Endodermal cell (in vitro differentiated cells): Measurements from ENCODE around the gene PZP. TPM values are rescaled to one million over a fixed set of nuclear protein-coding genes. Genes with fewer than 3 reads are reported as not detected.

Experiments used
- DNase-seq: peaks from one replicate; pipeline ENCODE4 v3.0.0-alpha.2; 2017
- H3K27ac ChIP-seq: 2 replicates; pipeline ENCODE4 v1.5.1; 2013; ENCODE audit warnings: mild to moderate bottlenecking, low read depth, low read length, moderate library complexity
- H3K27me3 ChIP-seq: 2 replicates; pipeline ENCODE4 v1.6.1; 2013; ENCODE audit warnings: mild to moderate bottlenecking, low read length, moderate library complexity; ENCODE audit not compliant: insufficient read depth, control insufficient read depth, poor library complexity, severe bottlenecking
- H3K36me3 ChIP-seq: 2 replicates; pipeline ENCODE4 v1.7.0; 2013; ENCODE audit warnings: mild to moderate bottlenecking, low read length, moderate library complexity; ENCODE audit not compliant: control insufficient read depth, insufficient read depth
- H3K4me1 ChIP-seq: one replicate; pipeline ENCODE4 v1.7.0; 2013; ENCODE audit warnings: low read length; ENCODE audit not compliant: control insufficient read depth, insufficient read depth
- H3K4me3 ChIP-seq: 2 replicates; pipeline ENCODE4 v1.5.1; 2013; ENCODE audit warnings: mild to moderate bottlenecking, low read length, moderate library complexity
- H3K9ac ChIP-seq: 2 replicates; pipeline ENCODE4 v1.6.1; 2013; ENCODE audit warnings: mild to moderate bottlenecking, low read length, moderate library complexity; ENCODE audit not compliant: poor library complexity, severe bottlenecking; ENCODE audit errors: extremely low read depth
- H3K9me3 ChIP-seq: 2 replicates; pipeline ENCODE4 v1.6.1; 2013; ENCODE audit warnings: mild to moderate bottlenecking, low read length, moderate library complexity; ENCODE audit not compliant: control insufficient read depth
- H3K27ac Mint-ChIP-seq: 2 replicates; pipeline ENCODE4 v1.8.0; 2020; ENCODE audit warnings: mixed read lengths
- H3K27me3 Mint-ChIP-seq: 2 replicates; pipeline ENCODE4 v1.8.0; 2021; ENCODE audit warnings: mild to moderate bottlenecking, mixed read lengths; ENCODE audit not compliant: insufficient read depth
- H3K36me3 Mint-ChIP-seq: 2 replicates; pipeline ENCODE4 v1.8.0; 2020; ENCODE audit warnings: low read depth, mixed read lengths
- H3K4me1 Mint-ChIP-seq: 2 replicates; pipeline ENCODE4 v1.8.0; 2020; ENCODE audit warnings: mixed read lengths
- H3K4me3 Mint-ChIP-seq: 2 replicates; pipeline ENCODE4 v1.8.0; 2020; ENCODE audit warnings: mild to moderate bottlenecking, moderate library complexity, mixed read lengths
- H3K9me3 Mint-ChIP-seq: 2 replicates; pipeline ENCODE4 v1.8.0; 2020; ENCODE audit warnings: mild to moderate bottlenecking, mixed read lengths
- CTCF ChIP-seq: fragments of 200-600 bp; sonication (generic); conservative IDR thresholded peaks from 2 replicates; pipeline ENCODE4 v1.5.0; 2021; ENCODE audit warnings: antibody characterized with exemption, mild to moderate bottlenecking
- WGBS, 2 experiments: methylation state at CpG; one replicate each; pipeline versions ENCODE4 v1.1.5 to v1.1.7; 2013; ENCODE audit warnings: missing lambda C conversion rate in 2 of 2, mixed read lengths in 1 of 2; ENCODE audit not compliant: insufficient coverage in 1 of 2, insufficient read length in 1 of 2; 5-methylcytosine and 5-hydroxymethylcytosine counted together
- microRNA-seq: library from miRNA; unstranded; fragments of <30 nt; microRNA quantifications from one replicate; pipeline ENCODE4 v1.2.0, GENCODE V29; 2020; ENCODE audit warnings: borderline microRNAs expressed
- total RNA-seq, 2 donors: library from RNA; stranded (reverse); fragmentation: NEBNext Ultra II Directional in 1 of 2; extraction: Animal tissue kit (Norgen Biotek cat#: 25700) in 1 of 2; gene quantifications; 2 replicates in 1 of 2; 3 replicates in 1 of 2; pipeline ENCODE4 v1.2.1, GENCODE V29; 2021

PZP gene
- total RNA-seq, 2 donors from 2014 or later: 1.3 TPM; not detected in 1

GRCh38 chr12:9101018-9101687, 107.0 kb downstream of the PZP start:
- WGBS, 2 experiments: 79% methylated on average over 8 of the region's 8 CpGs; no CpG with 5 or more reads in 1 of the 2 experiments
- no peaks in the 10 kb centered on the region for H3K9me3 ChIP-seq
- Mint-ChIP-seq H3K36me3 (no peaks in the 10 kb centered on the region), H3K4me1 (no peaks in the 10 kb centered on the region), H3K27me3 (peaks cover 3% of the 10 kb centered on the region), H3K4me3 (no peak overlapping the region), H3K9me3 (no peaks in the 10 kb centered on the region), H3K27ac (no peak overlapping the region)
- H3K36me3 ChIP-seq: no peaks in the 10 kb centered on the region
- no peak overlapping the region for H3K4me3 ChIP-seq
- no peak for DNase-seq
- H3K27me3 ChIP-seq: no peaks in the 10 kb centered on the region
- TF ChIP-seq CTCF: no peak
- no peak overlapping the region for H3K9ac ChIP-seq
- H3K27ac ChIP-seq: no peak overlapping the region
- no peaks in the 10 kb centered on the region for H3K4me1 ChIP-seq

- Histone ChIP-seq H3K36me3 (no peaks in the 10 kb centered on the region), H3K9ac (no peak overlapping the region), H3K4me1 (no peaks in the 10 kb centered on the region), H3K27me3 (no peaks in the 10 kb centered on the region), H3K4me3 (no peak overlapping the region), H3K27ac (no peak overlapping the region), H3K9me3 (no peaks in the 10 kb centered on the region)
- no peak overlapping the region for H3K4me3 Mint-ChIP-seq
- TF ChIP-seq CTCF: no peak
- no peak overlapping the region for H3K27ac Mint-ChIP-seq
- H3K27me3 Mint-ChIP-seq: peaks cover 3% of the 10 kb centered on the region
- no peaks in the 10 kb centered on the region for H3K4me1 Mint-ChIP-seq
- H3K36me3 Mint-ChIP-seq: no peaks in the 10 kb centered on the region
- no CpG with 5 or more reads among the region's 2 CpGs for WGBS, 2 experiments
- H3K9me3 Mint-ChIP-seq: no peaks in the 10 kb centered on the region
- DNase-seq: no peak
Measured at GRCh38 chr12:9099552-9100190, 108.5 kb downstream of the PZP start.

Small RNAs within 50 kb of the gene (microRNA-seq; reads per million reads assigned to microRNA genes)
- gene MIR1244-3: not detected

Other genes starting within 250 kb of the PZP start
- 1 to 10 TPM; 3.1 TPM for gene KLRG1, start 218.8 kb downstream of the PZP start, total RNA-seq
- gene A2M, start 92.5 kb downstream of the PZP start, total RNA-seq: under 1 TPM in 1 of 2 donors, not detected in 1; 0.66 TPM